HL-60 (cell line): Measurements from ENCODE around the gene TOMM20.

Experiments
- CTCF ChIP-seq: IDR thresholded peaks from one replicate; pipeline ENCODE4 v1.5.1; 2011; ENCODE audit warnings: low read length, control low read depth, inconsistent platforms; ENCODE audit not compliant: insufficient read depth
- GABPA ChIP-seq: IDR thresholded peaks from 2 replicates; pipeline ENCODE4 v1.6.1; 2012; ENCODE audit warnings: low read depth
- POLR2AphosphoS5 ChIP-seq: IDR thresholded peaks from 2 replicates; pipeline ENCODE4 v1.6.1; 2012; ENCODE audit warnings: low read depth
- REST ChIP-seq: IDR thresholded peaks from 2 replicates; pipeline ENCODE4 v1.6.1; 2012; ENCODE audit warnings: low read depth; ENCODE audit not compliant: insufficient replicate concordance

GRCh38 chr1:235138821-235139220 lies 10.2 kb upstream of the TOMM20 start:
- TF ChIP-seq CTCF (no peak), GABPA (no peak), POLR2AphosphoS5 (no peak), REST (no peak)
